Subcutaneous abdominal adipose tissue (tissue), 5 donors: ENCODE data around the gene FKBP1A.

Source experiments
- H3K27ac ChIP-seq: one replicate; pipeline ENCODE4 v1.7.0; 2013; ENCODE audit warnings: low read depth, mild to moderate bottlenecking, inconsistent platforms, low read length, moderate library complexity
- H3K27me3 ChIP-seq, 5 donors: one replicate each; pipeline ENCODE4 v1.7.0; 2013; ENCODE audit warnings: low read length in 5 of 5, inconsistent platforms in 1 of 5; ENCODE audit not compliant: control insufficient read depth in 5 of 5, insufficient read depth in 4 of 5
- H3K36me3 ChIP-seq, 5 donors: one replicate each; pipeline ENCODE4 v1.7.0; 2013; ENCODE audit warnings: low read length in 5 of 5; ENCODE audit not compliant: control insufficient read depth in 5 of 5, insufficient read depth in 5 of 5
- H3K4me1 ChIP-seq, 5 donors: one replicate each; pipeline ENCODE4 v1.7.0; 2013; ENCODE audit warnings: low read length in 5 of 5, mild to moderate bottlenecking in 3 of 5, moderate library complexity in 1 of 5; ENCODE audit not compliant: control insufficient read depth in 5 of 5, insufficient read depth in 5 of 5
- H3K4me3 ChIP-seq, 5 donors: one replicate each; pipeline ENCODE4 v1.7.0; 2013; ENCODE audit warnings: low read length in 5 of 5, low read depth in 1 of 5
- H3K9ac ChIP-seq, 5 donors: one replicate each; pipeline ENCODE4 v1.7.0; 2013; ENCODE audit warnings: low read length in 5 of 5, mild to moderate bottlenecking in 4 of 5, moderate library complexity in 3 of 5
- H3K9me3 ChIP-seq, 5 donors: one replicate each; pipeline ENCODE4 v1.7.0; 2013; ENCODE audit warnings: low read length in 5 of 5; ENCODE audit not compliant: control insufficient read depth in 5 of 5
- donor health status: healthy.
- donor health status: healthy.
- donor health status: healthy.
- donor health status: healthy.
- donor health status: healthy.

Gene FKBP1A

GRCh38 chr20:1392693-1393506 is at the start of gene FKBP1A:
FKBP1A (minus strand) TSS chr20:1393054; CDS start chr20:1392998, 56 bp downstream.
- peak within 1 kb of the TSS; percentile 84 to 98 (median 93) for H3K4me3 ChIP-seq

GRCh38 chr20:1442304-1442703 is 49.5 kb upstream of the FKBP1A start:
- Histone ChIP-seq H3K4me1 (peaks cover 0 to 9% (median 0%) of the 10 kb centered on the region in 5 donors), H3K9ac (no peak overlapping the region), H3K36me3 (peaks cover 23 to 81% (median 74%) of the 10 kb centered on the region in 5 donors), H3K4me3 (no peak overlapping the region), H3K9me3 (no peaks in the 10 kb centered on the region), H3K27me3 (no peaks in the 10 kb centered on the region), H3K27ac (no peak overlapping the region)

More at GRCh38 chr20:1392693-1393506, at the start of gene FKBP1A:
- peak within 1 kb of the TSS; percentile 81 to 96 (median 87) for H3K9ac ChIP-seq
- peak within 1 kb of the TSS; percentile 86 for H3K27ac ChIP-seq
- H3K4me1 ChIP-seq, result peaks cover 20 to 65% (median 56%) of the 10 kb centered on the region in 5 donors
- no peaks in the 10 kb centered on the region for H3K9me3 ChIP-seq
- H3K36me3 ChIP-seq, result peaks cover 0 to 8% (median 0%) of the 10 kb centered on the region in 5 donors
- H3K27me3 ChIP-seq, result peaks cover 0 to 5% (median 1%) of the 10 kb centered on the region in 5 donors

GRCh38 chr20:1441133-1441532 is 48.3 kb upstream of the FKBP1A start:
- Histone ChIP-seq H3K4me3 (no peak overlapping the region), H3K9ac (no peak overlapping the region), H3K36me3 (peaks cover 13 to 69% (median 63%) of the 10 kb centered on the region in 5 donors), H3K27me3 (no peaks in the 10 kb centered on the region), H3K9me3 (no peaks in the 10 kb centered on the region), H3K27ac (no peak overlapping the region), H3K4me1 (peaks cover 0 to 9% (median 0%) of the 10 kb centered on the region in 5 donors)

- Histone ChIP-seq H3K27ac (no peak overlapping the region), H3K27me3 (no peaks in the 10 kb centered on the region), H3K4me3 (no peak overlapping the region), H3K4me1 (peaks cover 0 to 11% (median 0%) of the 10 kb centered on the region in 5 donors), H3K36me3 (peaks cover 11 to 58% (median 52%) of the 10 kb centered on the region in 5 donors), H3K9ac (no peak overlapping the region), H3K9me3 (no peaks in the 10 kb centered on the region)
These were observed 47.2 kb upstream of the FKBP1A start for GRCh38 chr20:1440024-1440423.

GRCh38 chr20:1438361-1438760 is 45.5 kb upstream of the FKBP1A start:
- no peaks in the 10 kb centered on the region for H3K9me3 ChIP-seq
- H3K27me3 ChIP-seq, result no peaks in the 10 kb centered on the region
- H3K36me3 ChIP-seq, result peaks cover 10 to 41% (median 35%) of the 10 kb centered on the region in 5 donors
- no peak overlapping the region for H3K9ac ChIP-seq
- peaks cover 0 to 24% (median 6%) of the 10 kb centered on the region in 5 donors for H3K4me1 ChIP-seq
- H3K27ac ChIP-seq, result no peak overlapping the region
- H3K4me3 ChIP-seq, result no peak overlapping the region

GRCh38 chr20:1437235-1437904 is 44.5 kb upstream of the FKBP1A start:
- peaks cover 9 to 31% (median 25%) of the 10 kb centered on the region in 5 donors for H3K36me3 ChIP-seq
- no peak overlapping the region for H3K4me3 ChIP-seq
- H3K4me1 ChIP-seq, result peaks cover 0 to 24% (median 6%) of the 10 kb centered on the region in 5 donors
- H3K9me3 ChIP-seq, result no peaks in the 10 kb centered on the region
- no peaks in the 10 kb centered on the region for H3K27me3 ChIP-seq
- no peak overlapping the region for H3K9ac ChIP-seq
- no peak overlapping the region for H3K27ac ChIP-seq

GRCh38 chr20:1436263-1436662 is 43.4 kb upstream of the FKBP1A start:
- Histone ChIP-seq H3K9me3 (peaks cover 0 to 3% (median 0%) of the 10 kb centered on the region in 5 donors), H3K9ac (no peak overlapping the region), H3K27me3 (no peaks in the 10 kb centered on the region), H3K27ac (no peak overlapping the region), H3K4me1 (peaks cover 0 to 24% (median 6%) of the 10 kb centered on the region in 5 donors), H3K36me3 (peaks cover 10 to 20% (median 14%) of the 10 kb centered on the region in 5 donors), H3K4me3 (no peak overlapping the region)

GRCh38 chr20:1435337-1435699 is 42.5 kb upstream of the FKBP1A start:
- H3K9me3 ChIP-seq, result peaks cover 0 to 3% (median 0%) of the 10 kb centered on the region in 5 donors
- H3K27ac ChIP-seq, result no peak overlapping the region
- H3K4me3 ChIP-seq, result no peak overlapping the region
- no peaks in the 10 kb centered on the region for H3K27me3 ChIP-seq
- H3K36me3 ChIP-seq, result peaks cover 8 to 11% (median 10%) of the 10 kb centered on the region in 5 donors
- H3K4me1 ChIP-seq, result peaks cover 0 to 24% (median 6%) of the 10 kb centered on the region in 5 donors
- H3K9ac ChIP-seq, result no peak overlapping the region

GRCh38 chr20:1434571-1435336 is 41.9 kb upstream of the FKBP1A start:
- Histone ChIP-seq H3K9ac (no peak overlapping the region), H3K4me3 (no peak overlapping the region), H3K9me3 (peaks cover 0 to 3% (median 0%) of the 10 kb centered on the region in 5 donors), H3K27ac (no peak overlapping the region), H3K36me3 (peaks cover 3 to 10% (median 5%) of the 10 kb centered on the region in 5 donors), H3K4me1 (peaks cover 3 to 27% (median 10%) of the 10 kb centered on the region in 5 donors), H3K27me3 (peaks cover 0 to 3% (median 0%) of the 10 kb centered on the region in 5 donors)
